Ovary (tissue), 9 donors: Measurements from ENCODE around the gene MORF4L1. TPM values are rescaled to one million over a fixed set of nuclear protein-coding genes. Genes with fewer than 3 reads are reported as not detected.

Experiments
- DNase-seq, 5 donors: peaks; one replicate each; pipeline ENCODE4 v3.0.0-alpha.2; 2019 to 2020
- H3K27ac ChIP-seq, 2 donors: fragments of 200-600 bp; one replicate each; pipeline versions ENCODE4 v1.5.1 to v1.8.0; 2019 to 2022
- H3K27me3 ChIP-seq: fragments of 200-600 bp; one replicate; pipeline ENCODE4 v1.8.0; 2022
- H3K36me3 ChIP-seq: fragments of 200-600 bp; sonication (generic); one replicate; pipeline ENCODE4 v1.5.1; 2019
- H3K4me1 ChIP-seq: one replicate; pipeline ENCODE4 v1.8.1; 2013; ENCODE audit warnings: mild to moderate bottlenecking, moderate library complexity; ENCODE audit not compliant: insufficient read depth
- H3K4me3 ChIP-seq: fragments of 200-600 bp; sonication (generic); one replicate; pipeline ENCODE4 v1.5.1; 2017
- H3K9me3 ChIP-seq, 2 donors: fragments of 200-600 bp in 1 of 2; sonication (generic) in 1 of 2; one replicate each; pipeline versions ENCODE4 v1.5.1 to v1.8.1; 2013 to 2019; ENCODE audit warnings: mild to moderate bottlenecking in 1 of 2, moderate library complexity in 1 of 2
- CTCF ChIP-seq, 3 donors: fragments of 450-650 bp in 2 of 3; fragments of 200-600 bp in 1 of 3; IDR thresholded peaks; one replicate each; pipeline versions ENCODE4 v1.5.1 to v1.8.0; 2016 to 2022; ENCODE audit warnings: antibody characterized with exemption in 3 of 3, mild to moderate bottlenecking in 1 of 3
- EP300 ChIP-seq: sonication (generic); formaldehyde crosslinking; IDR thresholded peaks from one replicate; pipeline ENCODE4 v1.6.1; 2017; ENCODE audit warnings: antibody characterized with exemption
- POLR2A ChIP-seq: fragments of 450-650 bp; IDR thresholded peaks from one replicate; pipeline ENCODE4 v1.6.1; 2017; ENCODE audit warnings: antibody characterized with exemption, mild to moderate bottlenecking, moderate library complexity
- WGBS, 3 donors: extraction: QIAGEN DNeasy Blood & Tissue Kit in 1 of 3; methylation state at CpG; one replicate each; pipeline versions ENCODE4 v1.1.5 to v1.1.7; 2013 to 2017; 5-methylcytosine and 5-hydroxymethylcytosine counted together
- intact Hi-C, 4 donors: fragments of 100-400 bp; cut with DNase I; formaldehyde crosslinking; loops; one replicate each; pipeline versions ENCODE4 v1.11.0 to v1.15.1; 2022 to 2023
- polyA plus RNA-seq, 2 donors: library from polyadenylated mRNA; stranded (reverse); fragments of 200-250 nt in 1 of 2; fragments of 350-450 nt in 1 of 2; fragmentation: Illumina TruSeq in 1 of 2; extraction: RNeasy Lipid Tissue Mini Kit (QIAGEN cat#74804) in 1 of 2; gene quantifications; one replicate each; pipeline ENCODE4 v1.2.3, GENCODE V29; 2013 to 2014
- total RNA-seq, 7 donors: library from RNA; depleted of rRNA in 2 of 7; stranded (reverse); fragments of >200 nt in 2 of 7; fragmentation: NEBNext Ultra II Directional in 3 of 7; extraction: Animal tissue kit (Norgen Biotek cat#: 25700) in 3 of 7; gene quantifications; one replicate each; pipeline versions ENCODE4 v1.1.0 to v1.2.4, GENCODE V29; 2016 to 2023
- donor health status: DM: no; HTN: no; CAD: no; lungs with moderate emphysema.
- donor health status: DM: no; HTN: no; CAD: no.
- donor health status: Bipolar disorder and iron deficiency.
- donor health status: DM: yes; HTN: yes; CAD: no.
- donor health status: DM: no; HTN: no; CAD: no.
- donor health status: DM: yes; HTN: yes; CAD: no.

The MORF4L1 gene
- total and polyA plus RNA-seq, 9 donors = 210 to 772 (median 346) TPM

- no peaks in the 10 kb centered on the region for H3K4me1 ChIP-seq
- H3K4me3 ChIP-seq = no peak overlapping the region
- no peak for TF ChIP-seq CTCF (IDR thresholded peaks at IDR 0.05)
- TF ChIP-seq POLR2A = no peak
- no peak for TF ChIP-seq EP300
- H3K36me3 ChIP-seq = no peaks in the 10 kb centered on the region
- WGBS, 3 donors = 84 to 94% (median 85%) methylated on average over 6 of the region's 6 CpGs
- H3K27me3 ChIP-seq = no peaks in the 10 kb centered on the region
- H3K9me3 ChIP-seq = no peaks in the 10 kb centered on the region
- no peak for DNase-seq
- no peak overlapping the region for H3K27ac ChIP-seq
- intact Hi-C loops = no loop called here
Measured at GRCh38 chr15:78921517-78921916, 48.8 kb downstream of the MORF4L1 start.

GRCh38 chr15:78921940-78922339 is 49.2 kb downstream of the MORF4L1 start:
- Histone ChIP-seq H3K4me3 (no peak overlapping the region), H3K9me3 (no peaks in the 10 kb centered on the region), H3K27ac (no peak overlapping the region), H3K4me1 (no peaks in the 10 kb centered on the region), H3K27me3 (no peaks in the 10 kb centered on the region), H3K36me3 (no peaks in the 10 kb centered on the region)
- peak in 1 of 5 donors; percentile 15 for DNase-seq
- intact Hi-C loops = no loop called here
- TF ChIP-seq EP300 = no peak
- WGBS, 3 donors = 88 to 90% (median 89%) methylated on average over 14 of the region's 14 CpGs

- no peaks in the 10 kb centered on the region for H3K4me1 ChIP-seq
- WGBS, 3 donors = 62 to 67% (median 65%) methylated on average over 7 of the region's 7 CpGs
- TF ChIP-seq POLR2A (no peak), EP300 (no peak), CTCF (IDR thresholded peaks at IDR 0.05) (no peak)
- intact Hi-C loops = no loop called here
- no peaks in the 10 kb centered on the region for H3K36me3 ChIP-seq
- H3K27me3 ChIP-seq = no peaks in the 10 kb centered on the region
- H3K9me3 ChIP-seq = no peaks in the 10 kb centered on the region
- no peak overlapping the region for H3K4me3 ChIP-seq
- no peak overlapping the region for H3K27ac ChIP-seq
- DNase-seq = peak in 1 of 5 donors; percentile 14
Measured at GRCh38 chr15:78922527-78922926, 49.8 kb downstream of the MORF4L1 start.

GRCh38 chr15:78923015-78923414 is 50.3 kb downstream of the MORF4L1 start:
- 81 to 87% (median 82%) methylated on average over 7 of the region's 7 CpGs for WGBS, 3 donors
- Histone ChIP-seq H3K4me1 (no peaks in the 10 kb centered on the region), H3K27ac (no peak overlapping the region), H3K36me3 (no peaks in the 10 kb centered on the region), H3K9me3 (no peaks in the 10 kb centered on the region), H3K4me3 (no peak overlapping the region), H3K27me3 (no peaks in the 10 kb centered on the region)
- intact Hi-C loops = no loop called here
- DNase-seq = no peak
- TF ChIP-seq CTCF (IDR thresholded peaks at IDR 0.05) (no peak), EP300 (no peak), POLR2A (no peak)

- Histone ChIP-seq H3K9me3 (no peaks in the 10 kb centered on the region), H3K27me3 (no peaks in the 10 kb centered on the region), H3K4me3 (no peak overlapping the region), H3K4me1 (no peaks in the 10 kb centered on the region), H3K36me3 (no peaks in the 10 kb centered on the region), H3K27ac (no peak overlapping the region)
- DNase-seq = peak in 1 of 5 donors; percentile 31
- TF ChIP-seq EP300 (no peak), CTCF (IDR thresholded peaks at IDR 0.05) (no peak), POLR2A (no peak)
- intact Hi-C loops = no loop called here
- WGBS, 3 donors = 88 to 92% (median 88%) methylated on average over 18 of the region's 18 CpGs
Measured at GRCh38 chr15:78923480-78924360, 51.0 kb downstream of the MORF4L1 start.
